ENCODE data around the gene AKT2.

GRCh38 chr19:40265055-40265762, 19.9 kb downstream of the AKT2 start:
- no peak for TF ChIP-seq GATA2 (IDR thresholded peaks at IDR 0.05; ENCODE audit: low read depth, low read length)
- TF ChIP-seq GATA3 (IDR thresholded peaks at IDR 0.05; ENCODE audit: low read depth, low read length) = no peak

Measured in SH-SY5Y (cell line).